ENCODE results near the gene AZGP1. TPM values are rescaled to one million over a fixed set of nuclear protein-coding genes. Genes with fewer than 3 reads are reported as not detected.

Gene AZGP1
- polyA plus RNA-seq, 1 of the 3 experiments (the other 2 are of a cell fraction), result not detected

DNA sequence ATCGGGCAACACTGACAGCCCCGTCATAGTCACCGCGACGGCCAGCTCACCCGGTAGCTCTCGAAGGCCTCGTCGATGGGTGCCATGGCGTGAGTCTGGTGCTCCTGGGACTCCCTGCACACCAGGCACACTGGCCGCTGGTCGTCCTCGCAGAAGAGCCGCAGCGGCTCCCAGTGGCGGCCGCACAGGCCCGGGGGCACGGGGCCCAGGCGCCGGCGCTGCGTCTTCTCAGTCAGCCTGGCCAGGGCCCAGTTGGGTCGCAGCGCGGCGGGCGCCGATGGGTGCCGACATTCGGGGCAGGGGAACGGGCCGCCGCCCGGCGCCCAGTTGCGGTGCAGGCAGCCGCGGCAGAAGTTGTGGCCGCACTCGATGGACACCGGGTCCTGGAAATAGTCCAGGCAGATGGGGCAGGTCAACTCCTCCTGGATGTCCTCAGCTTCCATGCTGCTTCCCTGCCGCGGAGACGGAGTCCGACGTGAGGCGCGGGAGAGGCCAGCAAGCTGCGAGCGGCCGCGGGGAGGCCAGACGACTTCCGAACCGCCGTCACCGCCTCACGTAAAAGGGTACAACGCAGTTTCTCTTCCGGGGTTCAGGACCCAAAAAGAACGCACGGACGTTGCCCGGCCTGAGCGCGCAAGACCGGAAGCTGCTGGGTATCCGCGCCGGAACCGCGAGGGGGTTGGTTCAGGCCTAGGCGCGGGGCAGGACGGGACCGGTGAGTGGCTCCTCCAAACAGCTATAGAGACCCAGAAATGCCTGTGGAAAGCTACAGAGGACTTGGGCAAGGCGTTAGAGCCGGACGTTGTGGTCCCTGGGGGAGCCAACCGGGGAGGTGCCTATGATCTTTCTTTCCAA, 56.6 kb downstream of the AZGP1 start, which contains the start of gene TRIM4:
TSS of gene TRIM4 (minus strand) at position 572 of the 855 bp plus-strand sequence. CDS start at position 443, 129 bp downstream.
- H3K36me3 ChIP-seq (replicated peaks in 1 of 2; ENCODE audit: control insufficient read depth in 1 of 2, insufficient read depth in 2 of 2, low read length in 1 of 2), result no peaks in the 10 kb centered on the region
- peak within 1 kb of the TSS; percentile 59 to 64 for H3K4me3 ChIP-seq (ENCODE audit: low read depth in 2 of 2, low read length in 1 of 2)
- ChIA-PET POLR2A (interaction anchor here (0.6 to 1.2 kb wide), 3 partner anchors 11 to 303 kb away, joined by 3 to 5 read pairs (median 3); partner anchors contain the start of gene ZSCAN25), CTCF (interaction anchor here (0.8 to 6.3 kb wide), 12 partner anchors 10 to 394 kb away, joined by 3 to 30 read pairs (median 4); partner anchors contain the start of genes GJC3 and ZNF3)
- no peaks in the 10 kb centered on the region for H4K20me1 ChIP-seq (ENCODE audit: insufficient read depth)
- H3K4me1 ChIP-seq (ENCODE audit: control insufficient read depth in 1 of 2, insufficient read depth in 2 of 2, low read depth in 1 of 2, low read length in 1 of 2), result no peaks in the 10 kb centered on the region; a peak in 1 of 4 replicates
- peak within 1 kb of the TSS; percentile 61 for H3K4me2 ChIP-seq
- peaks cover 34% of the 10 kb centered on the region for H3K79me2 ChIP-seq (ENCODE audit: insufficient read depth)
- peak; percentile 87 for DNase-seq
- 21% methylated on average over 56 of the region's 81 CpGs for WGBS (ENCODE audit: low lambda C conversion rate)
- no peaks in the 10 kb centered on the region for H3F3A ChIP-seq (replicated peaks; ENCODE audit: insufficient read depth)
- peaks cover 11% of the 10 kb centered on the region; the same call in 1 of the 2 replicates for H3K9me3 ChIP-seq
- peak within 1 kb of the TSS; percentile 62 to 64 for H3K27ac ChIP-seq (ENCODE audit: low read depth in 2 of 2, low read length in 1 of 2)
- peak within 1 kb of the TSS; percentile 65 for H3K9ac ChIP-seq
- peak within 1 kb of the TSS; percentile 80 for H2AFZ ChIP-seq (ENCODE audit: low read depth)
- H3K9me2 ChIP-seq, result no peaks in the 10 kb centered on the region
- peaks cover 19% of the 10 kb centered on the region; the same call in 1 of the 2 replicates for H3K27me3 ChIP-seq (ENCODE audit: insufficient read depth)
- TF ChIP-seq EZH2phosphoT487 (IDR thresholded peaks at IDR 0.05; ENCODE audit: borderline replicate concordance, low read depth) (no peak), GATA2 (CRISPR knock-in tag; IDR thresholded peaks at IDR 0.05) (no peak), TCF12 (IDR thresholded peaks at IDR 0.05) (no peak), FOXM1 (IDR thresholded peaks at IDR 0.05; ENCODE audit: low read depth) (no peak), SMC3 (IDR thresholded peaks at IDR 0.05; ENCODE audit: low read depth, low read length) (no peak), RCOR1 (IDR thresholded peaks at IDR 0.05; ENCODE audit: low read length) (no peak), RXRA (IDR thresholded peaks at IDR 0.05; ENCODE audit: borderline replicate concordance, low read depth) (no peak), TEAD4 (IDR thresholded peaks at IDR 0.05; ENCODE audit: borderline replicate concordance, insufficient read depth) (no peak), ELF1 (IDR thresholded peaks at IDR 0.05) (peak; percentile 77), EP300 (IDR thresholded peaks at IDR 0.05; ENCODE audit: borderline replicate concordance in 1 of 2, low read depth in 1 of 2, low read length in 1 of 2) (no peak), YY1 (IDR thresholded peaks at IDR 0.05; ENCODE audit: low read depth) (no peak), TAF1 (IDR thresholded peaks at IDR 0.05; ENCODE audit: borderline replicate concordance, low read depth, low read length) (peak; percentile 62), FOSL2 (IDR thresholded peaks at IDR 0.05; ENCODE audit: borderline replicate concordance, low read depth) (no peak), NFIC (IDR thresholded peaks at IDR 0.05; ENCODE audit: borderline replicate concordance) (no peak), POLR2AphosphoS5 (IDR thresholded peaks at IDR 0.05; ENCODE audit: low read depth, low read length) (0 out of 2 replicates have a peak, but pooled peaks have one; percentile 34), CHD2 (IDR thresholded peaks at IDR 0.05; ENCODE audit: low read length, partially characterized antibody) (no peak), SIN3A (IDR thresholded peaks at IDR 0.05; ENCODE audit: borderline replicate concordance, low read depth, low read length) (no peak; the same call in 1 of the 2 replicates), RAD21 (IDR thresholded peaks at IDR 0.05; ENCODE audit: low read length) (no peak), RFX5 (IDR thresholded peaks at IDR 0.05; ENCODE audit: low read length) (no peak), FOXJ3 (CRISPR knock-in tag; IDR thresholded peaks at IDR 0.05) (no peak), GABPA (IDR thresholded peaks at IDR 0.05; ENCODE audit: low read depth) (peak; percentile 86), JUND (IDR thresholded peaks at IDR 0.05) (no peak), MXI1 (IDR thresholded peaks at IDR 0.05; ENCODE audit: low read depth, low read length) (peak; percentile 6; the same call in 1 of the 2 replicates)
- TF ChIP-seq, protein P1, sequence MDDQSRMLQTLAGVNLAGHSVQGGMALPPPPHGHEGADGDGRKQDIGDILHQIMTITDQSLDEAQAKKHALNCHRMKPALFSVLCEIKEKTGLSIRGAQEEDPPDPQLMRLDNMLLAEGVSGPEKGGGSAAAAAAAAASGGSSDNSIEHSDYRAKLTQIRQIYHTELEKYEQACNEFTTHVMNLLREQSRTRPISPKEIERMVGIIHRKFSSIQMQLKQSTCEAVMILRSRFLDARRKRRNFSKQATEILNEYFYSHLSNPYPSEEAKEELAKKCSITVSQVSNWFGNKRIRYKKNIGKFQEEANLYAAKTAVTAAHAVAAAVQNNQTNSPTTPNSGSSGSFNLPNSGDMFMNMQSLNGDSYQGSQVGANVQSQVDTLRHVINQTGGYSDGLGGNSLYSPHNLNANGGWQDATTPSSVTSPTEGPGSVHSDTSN (IDR thresholded peaks at IDR 0.05), result no peak
- TF ChIP-seq, protein P2, sequence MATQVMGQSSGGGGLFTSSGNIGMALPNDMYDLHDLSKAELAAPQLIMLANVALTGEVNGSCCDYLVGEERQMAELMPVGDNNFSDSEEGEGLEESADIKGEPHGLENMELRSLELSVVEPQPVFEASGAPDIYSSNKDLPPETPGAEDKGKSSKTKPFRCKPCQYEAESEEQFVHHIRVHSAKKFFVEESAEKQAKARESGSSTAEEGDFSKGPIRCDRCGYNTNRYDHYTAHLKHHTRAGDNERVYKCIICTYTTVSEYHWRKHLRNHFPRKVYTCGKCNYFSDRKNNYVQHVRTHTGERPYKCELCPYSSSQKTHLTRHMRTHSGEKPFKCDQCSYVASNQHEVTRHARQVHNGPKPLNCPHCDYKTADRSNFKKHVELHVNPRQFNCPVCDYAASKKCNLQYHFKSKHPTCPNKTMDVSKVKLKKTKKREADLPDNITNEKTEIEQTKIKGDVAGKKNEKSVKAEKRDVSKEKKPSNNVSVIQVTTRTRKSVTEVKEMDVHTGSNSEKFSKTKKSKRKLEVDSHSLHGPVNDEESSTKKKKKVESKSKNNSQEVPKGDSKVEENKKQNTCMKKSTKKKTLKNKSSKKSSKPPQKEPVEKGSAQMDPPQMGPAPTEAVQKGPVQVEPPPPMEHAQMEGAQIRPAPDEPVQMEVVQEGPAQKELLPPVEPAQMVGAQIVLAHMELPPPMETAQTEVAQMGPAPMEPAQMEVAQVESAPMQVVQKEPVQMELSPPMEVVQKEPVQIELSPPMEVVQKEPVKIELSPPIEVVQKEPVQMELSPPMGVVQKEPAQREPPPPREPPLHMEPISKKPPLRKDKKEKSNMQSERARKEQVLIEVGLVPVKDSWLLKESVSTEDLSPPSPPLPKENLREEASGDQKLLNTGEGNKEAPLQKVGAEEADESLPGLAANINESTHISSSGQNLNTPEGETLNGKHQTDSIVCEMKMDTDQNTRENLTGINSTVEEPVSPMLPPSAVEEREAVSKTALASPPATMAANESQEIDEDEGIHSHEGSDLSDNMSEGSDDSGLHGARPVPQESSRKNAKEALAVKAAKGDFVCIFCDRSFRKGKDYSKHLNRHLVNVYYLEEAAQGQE (IDR thresholded peaks at IDR 0.05; ENCODE audit: low read depth, low read length), result no peak
- TF ChIP-seq, protein P3, sequence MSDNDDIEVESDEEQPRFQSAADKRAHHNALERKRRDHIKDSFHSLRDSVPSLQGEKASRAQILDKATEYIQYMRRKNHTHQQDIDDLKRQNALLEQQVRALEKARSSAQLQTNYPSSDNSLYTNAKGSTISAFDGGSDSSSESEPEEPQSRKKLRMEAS (IDR thresholded peaks at IDR 0.05; ENCODE audit: low read depth), result peak; percentile 65
- TF ChIP-seq, protein P4, sequence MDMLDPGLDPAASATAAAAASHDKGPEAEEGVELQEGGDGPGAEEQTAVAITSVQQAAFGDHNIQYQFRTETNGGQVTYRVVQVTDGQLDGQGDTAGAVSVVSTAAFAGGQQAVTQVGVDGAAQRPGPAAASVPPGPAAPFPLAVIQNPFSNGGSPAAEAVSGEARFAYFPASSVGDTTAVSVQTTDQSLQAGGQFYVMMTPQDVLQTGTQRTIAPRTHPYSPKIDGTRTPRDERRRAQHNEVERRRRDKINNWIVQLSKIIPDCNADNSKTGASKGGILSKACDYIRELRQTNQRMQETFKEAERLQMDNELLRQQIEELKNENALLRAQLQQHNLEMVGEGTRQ (IDR thresholded peaks at IDR 0.05; ENCODE audit: borderline replicate concordance, low read depth, low read length), result no peak
- TF ChIP-seq, protein P5, sequence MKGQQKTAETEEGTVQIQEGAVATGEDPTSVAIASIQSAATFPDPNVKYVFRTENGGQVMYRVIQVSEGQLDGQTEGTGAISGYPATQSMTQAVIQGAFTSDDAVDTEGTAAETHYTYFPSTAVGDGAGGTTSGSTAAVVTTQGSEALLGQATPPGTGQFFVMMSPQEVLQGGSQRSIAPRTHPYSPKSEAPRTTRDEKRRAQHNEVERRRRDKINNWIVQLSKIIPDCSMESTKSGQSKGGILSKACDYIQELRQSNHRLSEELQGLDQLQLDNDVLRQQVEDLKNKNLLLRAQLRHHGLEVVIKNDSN (IDR thresholded peaks at IDR 0.05; ENCODE audit: borderline replicate concordance, low read depth), result no peak

All from SK-N-SH (cell line).